NT2/D1 (cell line): Measurements from ENCODE around the gene C16orf54.
"Not testable (repeated sequence)": the region's sequence is repeated elsewhere in the genome, so short reads cannot be mapped to it uniquely, and the experiment has no call there.

ENCODE experiments used
- DNase-seq: peaks from one replicate; pipeline ENCODE4 v3.0.0-alpha.2; 2011; ENCODE audit warnings: low read depth, low spot score
- H3K27me3 ChIP-seq: 2 replicates; pipeline ENCODE4 v1.6.0; 2011; ENCODE audit warnings: mild to moderate bottlenecking; ENCODE audit not compliant: insufficient read length, insufficient read depth
- H3K36me3 ChIP-seq: 2 replicates; pipeline ENCODE4 v1.6.1; 2011; ENCODE audit warnings: mild to moderate bottlenecking, low read length, mixed read lengths; ENCODE audit not compliant: insufficient read depth, insufficient read length
- H3K4me1 ChIP-seq: 2 replicates; pipeline ENCODE4 v1.5.1; 2011; ENCODE audit not compliant: insufficient read depth, insufficient read length
- H3K4me3 ChIP-seq: 2 replicates; pipeline ENCODE4 v1.5.1; 2011; ENCODE audit warnings: low read depth; ENCODE audit not compliant: insufficient read length
- H3K9ac ChIP-seq: 2 replicates; pipeline ENCODE4 v1.6.0; 2011; ENCODE audit warnings: low read depth; ENCODE audit not compliant: insufficient read length
- H3K9me3 ChIP-seq: 2 replicates; pipeline ENCODE4 v1.5.1; 2011; ENCODE audit warnings: mild to moderate bottlenecking, low read length; ENCODE audit not compliant: insufficient read depth
- SUZ12 ChIP-seq: IDR thresholded peaks from 2 replicates; pipeline ENCODE4 v1.6.1; 2011; ENCODE audit not compliant: insufficient read length, insufficient read depth; ENCODE audit errors: extremely low read depth
- YY1 ChIP-seq: IDR thresholded peaks from 2 replicates; pipeline ENCODE4 v1.6.1; 2011; ENCODE audit not compliant: insufficient read length, insufficient read depth
- ZNF274 ChIP-seq: IDR thresholded peaks from 2 replicates; pipeline ENCODE4 v1.6.1; 2011; ENCODE audit warnings: mild to moderate bottlenecking, low read depth, low read length

Gene C16orf54

DNA sequence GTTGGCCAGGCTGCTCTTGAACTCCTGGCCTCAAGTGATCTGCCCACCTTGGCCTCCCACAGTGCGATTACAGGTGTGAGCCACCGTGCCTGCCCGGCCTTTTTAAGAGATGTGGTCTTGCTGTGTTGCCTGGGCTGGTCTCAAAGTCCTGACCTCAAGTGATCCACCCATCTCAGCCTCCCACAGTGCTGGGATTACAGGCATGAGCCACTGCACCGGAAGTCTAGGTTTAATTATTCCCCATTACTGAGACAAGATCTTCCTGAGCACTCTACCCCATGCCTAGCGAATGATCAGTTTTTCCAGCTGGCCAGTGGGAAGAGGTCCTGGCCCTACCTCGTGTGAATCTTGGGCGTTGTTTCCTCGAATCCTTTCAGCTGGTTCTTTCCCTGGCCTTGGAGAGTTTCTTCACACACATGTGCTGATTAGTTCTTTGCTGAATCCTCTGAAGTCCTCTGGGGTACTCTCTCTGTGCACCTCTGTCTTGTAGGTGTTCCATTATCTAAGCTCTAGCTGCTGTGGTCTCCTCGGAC is 18.9 kb downstream of the C16orf54 start:
- TF ChIP-seq SUZ12 (no peak), YY1 (no peak), ZNF274 (no peak)
- DNase-seq: no peak
- H3K36me3 ChIP-seq: peaks cover 59% of the 10 kb centered on the region

GRCh38 chr16:29721167-29721879 is 24.5 kb downstream of the C16orf54 start:
- H3K27me3 ChIP-seq, H3K9me3 ChIP-seq, H3K4me3 ChIP-seq, H3K9ac ChIP-seq, H3K4me1 ChIP-seq, DNase-seq: not testable (repeated sequence)
- H3K36me3 ChIP-seq: peaks cover 26% of the 10 kb centered on the region

More for the DNA sequence above, 18.9 kb downstream of the C16orf54 start:
- Histone ChIP-seq H3K4me3 (no peak overlapping the region), H3K4me1 (peaks cover 3% of the 10 kb centered on the region), H3K9ac (no peak overlapping the region), H3K27me3 (no peaks in the 10 kb centered on the region), H3K9me3 (no peaks in the 10 kb centered on the region)

GRCh38 chr16:29720703-29721102 is 25.1 kb downstream of the C16orf54 start:
- H3K9me3 ChIP-seq: no peaks in the 10 kb centered on the region
- H3K4me3 ChIP-seq: no peak overlapping the region
- DNase-seq: no peak
- H3K9ac ChIP-seq: no peak overlapping the region
- no peaks in the 10 kb centered on the region for H3K27me3 ChIP-seq
- peaks cover 25% of the 10 kb centered on the region for H3K36me3 ChIP-seq
- TF ChIP-seq YY1 (no peak), SUZ12 (no peak), ZNF274 (no peak)
- H3K4me1 ChIP-seq: peaks cover 2% of the 10 kb centered on the region

DNA sequence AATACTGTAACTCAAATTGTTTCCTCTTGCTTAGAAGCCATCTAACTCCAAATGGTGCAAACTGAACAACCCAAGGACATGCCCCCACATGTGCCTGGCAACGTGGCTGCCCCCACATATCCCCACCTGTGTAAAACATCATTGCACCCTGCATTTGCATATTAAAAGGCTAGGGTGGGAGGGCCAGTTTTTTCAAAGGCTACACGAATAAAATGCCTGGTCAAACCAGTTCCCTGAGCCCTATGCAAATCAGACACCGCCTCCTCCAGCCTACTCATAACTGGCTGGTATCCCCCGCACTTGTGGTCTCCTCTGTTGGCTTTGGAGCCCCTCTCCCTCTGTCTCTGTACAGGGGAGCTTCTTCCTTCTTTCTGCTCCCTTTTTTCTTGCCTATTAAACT is 26.7 kb downstream of the C16orf54 start:
- peaks cover 33% of the 10 kb centered on the region for H3K36me3 ChIP-seq
- no peak for DNase-seq

GRCh38 chr16:29717113-29717512 is 28.7 kb downstream of the C16orf54 start:
- Histone ChIP-seq H3K9me3 (no peaks in the 10 kb centered on the region), H3K9ac (no peak overlapping the region), H3K4me3 (no peak overlapping the region), H3K36me3 (peaks cover 37% of the 10 kb centered on the region), H3K4me1 (peaks cover 2% of the 10 kb centered on the region), H3K27me3 (no peaks in the 10 kb centered on the region)
- no peak for DNase-seq
- TF ChIP-seq YY1 (no peak), SUZ12 (no peak), ZNF274 (no peak)

More for the DNA sequence above, 26.7 kb downstream of the C16orf54 start:
- Histone ChIP-seq H3K9me3 (no peaks in the 10 kb centered on the region), H3K4me3 (no peak overlapping the region), H3K9ac (no peak overlapping the region), H3K27me3 (no peaks in the 10 kb centered on the region), H3K4me1 (peaks cover 2% of the 10 kb centered on the region)
- TF ChIP-seq SUZ12 (no peak), YY1 (no peak), ZNF274 (no peak)

DNA sequence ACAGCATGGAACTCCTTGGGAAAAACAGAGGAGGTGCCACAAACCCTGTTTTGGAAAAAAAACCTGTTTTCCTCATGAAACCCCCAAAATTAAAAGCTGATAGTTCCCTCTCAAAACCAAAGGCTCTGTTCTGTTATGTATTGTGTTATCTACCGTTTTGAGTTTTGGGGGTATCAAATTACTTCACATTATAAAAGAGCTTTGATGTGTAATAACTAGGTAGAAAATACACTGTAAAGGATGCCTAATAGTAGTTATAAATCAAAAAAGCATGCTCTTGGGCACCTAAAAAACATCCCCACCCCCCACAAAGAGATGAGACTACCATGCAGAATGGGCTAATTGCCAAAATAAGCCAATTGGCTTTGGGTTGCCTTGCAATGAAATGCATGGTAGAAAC is 30.8 kb downstream of the C16orf54 start:
- Histone ChIP-seq H3K36me3 (peaks cover 46% of the 10 kb centered on the region), H3K27me3 (no peaks in the 10 kb centered on the region), H3K9ac (no peak overlapping the region), H3K4me3 (no peak overlapping the region), H3K4me1 (peaks cover under 1% of the 10 kb centered on the region), H3K9me3 (no peaks in the 10 kb centered on the region)
- TF ChIP-seq ZNF274 (no peak), YY1 (no peak), SUZ12 (no peak)
- no peak for DNase-seq

DNA sequence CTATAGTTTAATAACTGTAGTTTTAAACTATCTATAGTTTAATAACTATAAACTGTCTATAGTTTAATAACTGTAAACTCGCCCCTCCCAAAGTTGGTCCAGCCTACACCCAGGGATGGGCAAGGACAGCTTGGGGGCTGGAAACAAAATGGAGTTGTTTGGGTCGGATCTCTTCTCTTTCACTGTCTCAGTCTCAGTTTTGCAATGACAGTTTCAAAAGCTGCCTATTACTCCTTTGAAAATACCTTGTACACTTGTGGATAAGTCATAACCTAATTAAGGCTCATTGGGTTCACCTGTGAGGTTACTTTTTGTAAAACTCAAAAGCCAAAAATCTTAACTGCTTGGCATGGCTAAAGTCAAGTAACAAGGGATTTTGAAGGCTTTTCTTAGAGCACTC is 31.4 kb downstream of the C16orf54 start:
- peaks cover 46% of the 10 kb centered on the region for H3K36me3 ChIP-seq
- TF ChIP-seq YY1 (no peak), ZNF274 (no peak), SUZ12 (no peak)
- no peak for DNase-seq
- H3K4me3 ChIP-seq: no peak overlapping the region
- H3K9me3 ChIP-seq: no peaks in the 10 kb centered on the region
- no peaks in the 10 kb centered on the region for H3K27me3 ChIP-seq
- H3K9ac ChIP-seq: no peak overlapping the region
- H3K4me1 ChIP-seq: no peaks in the 10 kb centered on the region

GRCh38 chr16:29712809-29713208 is 33.0 kb downstream of the C16orf54 start:
- Histone ChIP-seq H3K9ac (no peak overlapping the region), H3K4me1 (no peaks in the 10 kb centered on the region), H3K4me3 (no peak overlapping the region), H3K27me3 (no peaks in the 10 kb centered on the region), H3K9me3 (no peaks in the 10 kb centered on the region), H3K36me3 (peaks cover 43% of the 10 kb centered on the region)
- no peak for TF ChIP-seq SUZ12
- TF ChIP-seq YY1: no peak
- no peak for TF ChIP-seq ZNF274
- no peak for DNase-seq
